Skeletal muscle cell (primary cell): ENCODE measurements around the gene TRANK1.
"Not testable (repeated sequence)": the region's sequence is repeated elsewhere in the genome, so short reads cannot be mapped to it uniquely, and the experiment has no call there.

ENCODE experiments used
- DNase-seq: peaks from one replicate; pipeline ENCODE4 v3.0.0-alpha.2; 2010; ENCODE audit warnings: low read depth
- H3K4me3 ChIP-seq: 2 replicates; pipeline ENCODE4 v1.5.1; 2011; ENCODE audit warnings: low read depth, mild to moderate bottlenecking, control low read depth, low read length, moderate library complexity

The TRANK1 gene

DNA sequence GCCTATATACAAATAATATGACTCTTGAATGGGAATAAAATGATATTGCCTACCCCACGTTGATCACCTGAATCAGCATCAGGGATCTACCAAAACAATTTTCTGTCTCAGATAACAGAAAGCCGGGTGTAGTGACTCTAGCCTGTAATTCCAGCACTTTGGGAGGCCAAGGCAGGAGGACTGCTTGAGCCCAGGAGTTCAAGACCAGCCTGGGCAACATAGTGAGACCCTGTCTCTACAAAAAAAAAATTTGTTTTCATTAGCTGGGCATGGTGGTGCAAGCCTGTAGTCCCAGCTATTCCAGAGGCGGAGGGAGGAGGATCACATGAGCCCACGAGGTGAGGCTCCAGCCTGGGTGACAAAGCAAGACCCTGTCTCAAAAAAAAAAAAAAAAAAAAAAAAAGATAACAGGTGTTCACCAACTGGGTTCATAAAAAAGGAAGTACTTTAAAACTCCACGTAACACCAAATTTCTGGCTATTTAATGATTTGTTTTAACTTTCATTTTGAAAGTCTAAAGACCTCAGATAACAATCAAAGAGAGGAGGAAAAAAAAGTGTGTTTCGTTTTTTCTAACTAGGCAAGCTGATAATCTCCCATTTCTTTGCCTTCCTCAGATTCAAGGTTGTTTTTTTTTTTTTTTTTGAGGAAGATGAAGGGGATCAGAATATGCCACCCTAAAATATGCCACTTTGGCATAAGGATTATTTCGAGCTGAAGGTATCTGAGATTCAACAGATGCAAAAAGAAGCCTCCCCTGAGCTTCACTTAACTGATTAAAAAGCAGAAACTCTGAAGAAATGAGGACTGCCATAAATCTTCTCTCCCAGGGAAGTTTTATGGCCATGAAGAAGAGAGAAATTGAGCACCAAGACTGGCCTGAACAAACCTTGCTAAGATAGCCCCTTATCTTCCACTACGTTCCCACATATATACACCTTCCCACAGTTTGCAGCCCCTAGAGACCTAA is 44.1 kb downstream of the TRANK1 start:
- H3K4me3 ChIP-seq: no peak overlapping the region
- no peak for DNase-seq

DNA sequence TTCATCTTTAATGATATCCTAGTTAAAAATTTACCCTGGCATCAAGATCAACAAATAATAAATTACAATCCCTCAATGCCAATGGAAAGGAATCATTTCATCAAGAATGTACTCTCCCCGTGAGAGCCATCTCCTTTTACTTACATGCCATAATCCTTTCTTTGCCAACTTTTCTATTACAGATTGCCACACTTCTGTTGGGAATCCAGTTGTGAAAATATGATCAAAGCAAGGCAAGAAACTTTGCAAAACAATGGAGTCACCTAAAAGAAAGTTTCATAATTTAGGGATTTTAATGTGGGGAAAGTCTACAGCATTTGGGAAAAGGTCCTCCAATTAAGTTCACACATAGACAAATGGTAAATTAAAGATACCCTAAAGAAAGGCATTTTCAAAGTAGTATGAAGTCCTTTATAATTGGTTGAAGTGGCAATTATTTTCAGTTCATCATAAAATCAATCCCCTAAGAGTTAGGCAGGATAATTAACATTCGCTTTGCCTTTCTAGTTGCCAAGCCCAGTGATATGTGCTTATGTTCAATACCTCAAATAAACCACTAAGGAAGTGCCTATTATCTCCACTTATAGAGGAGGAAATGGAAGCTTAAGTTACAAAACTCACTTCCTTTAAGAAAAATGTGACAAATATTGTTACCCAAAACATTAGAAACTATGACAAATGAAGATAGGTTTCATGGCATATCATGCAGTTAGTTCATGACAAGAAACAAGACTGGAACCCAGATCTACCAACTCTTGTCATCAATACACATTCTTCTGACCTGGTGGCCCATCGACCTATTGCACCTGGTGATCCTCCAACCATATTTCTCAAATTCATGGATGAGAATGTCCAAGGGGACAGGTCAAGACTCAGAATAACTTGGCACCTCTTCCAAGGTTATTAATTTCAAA is 49.1 kb downstream of the TRANK1 start:
- H3K4me3 ChIP-seq: no peak overlapping the region
- no peak for DNase-seq

GRCh38 chr3:36894914-36895313 is 49.9 kb downstream of the TRANK1 start:
- H3K4me3 ChIP-seq: no peak overlapping the region
- no peak for DNase-seq

GRCh38 chr3:36893826-36894225 is 51.0 kb downstream of the TRANK1 start:
- no peak overlapping the region for H3K4me3 ChIP-seq
- DNase-seq: no peak

- peak; percentile 32 for DNase-seq
- no peak overlapping the region for H3K4me3 ChIP-seq
Observed at GRCh38 chr3:36893137-36893557, 51.7 kb downstream of the TRANK1 start.

DNA sequence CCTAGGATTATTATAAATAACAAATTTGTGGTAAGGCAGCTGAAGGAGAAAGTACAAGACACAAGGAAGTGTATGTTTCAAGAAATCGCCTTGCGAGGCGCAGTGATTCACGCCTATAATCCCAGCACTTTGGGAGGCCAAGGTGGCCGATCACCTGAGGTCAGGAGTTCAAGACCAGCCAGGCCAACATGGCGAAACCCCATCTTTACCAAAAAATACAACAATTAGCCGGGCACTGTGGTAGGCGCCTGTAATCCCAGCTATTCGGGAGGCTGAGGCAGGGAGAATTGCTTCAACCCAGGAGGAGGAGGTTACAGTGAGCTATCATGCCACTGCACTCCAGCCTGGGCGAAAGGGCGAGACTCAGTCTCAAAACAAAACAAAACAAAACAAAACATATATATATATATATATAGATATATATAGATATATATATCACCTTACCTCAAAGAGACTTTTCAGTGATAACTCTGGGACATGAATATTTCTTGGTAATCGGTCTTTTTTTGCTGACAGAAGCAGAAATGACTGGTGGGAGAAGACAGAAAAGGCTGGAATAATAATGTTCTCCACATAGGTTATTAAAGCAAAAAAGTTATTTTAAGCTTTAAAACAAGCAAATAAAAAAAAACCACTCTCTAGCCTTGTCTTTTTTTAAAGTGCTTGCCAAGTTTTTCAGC is 52.3 kb downstream of the TRANK1 start:
- no peak for DNase-seq
- no peak overlapping the region for H3K4me3 ChIP-seq

DNA sequence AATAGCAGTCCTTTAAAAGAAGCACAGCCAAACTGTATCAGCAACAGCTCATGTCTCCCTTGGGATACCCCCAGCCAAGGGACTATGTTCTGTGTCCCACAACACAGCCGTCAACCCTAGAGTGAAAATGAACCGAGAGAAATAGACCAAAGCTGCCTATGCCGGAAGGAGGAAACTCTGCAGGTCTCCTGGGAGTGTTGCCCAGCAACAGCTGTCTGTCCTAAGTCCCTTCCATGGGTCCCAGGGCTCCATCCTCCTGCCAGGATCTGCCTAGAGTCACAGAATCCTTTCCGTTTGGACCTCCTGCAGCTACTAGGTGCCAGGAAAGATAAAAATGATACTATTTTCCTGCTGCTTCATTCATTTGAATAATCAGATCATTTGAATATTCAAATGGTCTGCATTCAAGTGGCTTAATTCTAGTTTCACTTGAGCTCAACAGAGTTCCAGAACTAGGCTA is 53.1 kb downstream of the TRANK1 start:
- no peak for DNase-seq
- no peak overlapping the region for H3K4me3 ChIP-seq

- H3K4me3 ChIP-seq, DNase-seq: not testable (repeated sequence)
Observed at GRCh38 chr3:36891097-36891496, 53.8 kb downstream of the TRANK1 start.

DNA sequence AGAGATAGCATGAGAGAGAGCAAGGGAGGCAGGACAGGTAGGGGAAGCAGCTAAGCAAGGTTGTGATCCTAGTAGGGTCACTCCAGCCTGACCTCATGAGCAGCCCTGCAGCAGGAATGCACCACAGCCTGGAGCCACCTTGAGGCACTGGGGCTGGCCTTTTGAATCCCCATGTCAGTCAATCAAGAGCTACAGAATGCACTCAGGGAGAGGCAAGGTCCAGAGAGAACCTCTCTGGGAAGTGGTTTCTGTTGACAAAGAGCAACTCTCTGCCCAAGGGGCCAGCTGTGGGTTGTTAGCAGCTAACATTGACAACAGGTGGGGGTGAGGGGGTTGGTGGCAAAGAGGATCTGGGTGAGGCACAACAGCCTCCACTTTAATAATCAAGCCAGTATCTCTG is 54.6 kb downstream of the TRANK1 start:
- no peak overlapping the region for H3K4me3 ChIP-seq
- DNase-seq: no peak

GRCh38 chr3:36881735-36882134 is 63.1 kb downstream of the TRANK1 start:
- no peak overlapping the region for H3K4me3 ChIP-seq
- DNase-seq: no peak

- H3K4me3 ChIP-seq, DNase-seq: not testable (repeated sequence)
Observed at GRCh38 chr3:36879842-36880241, 65.0 kb downstream of the TRANK1 start.

- H3K4me3 ChIP-seq: no peak overlapping the region
- DNase-seq: no peak
Observed at GRCh38 chr3:36877930-36878685, 66.7 kb downstream of the TRANK1 start.

DNA sequence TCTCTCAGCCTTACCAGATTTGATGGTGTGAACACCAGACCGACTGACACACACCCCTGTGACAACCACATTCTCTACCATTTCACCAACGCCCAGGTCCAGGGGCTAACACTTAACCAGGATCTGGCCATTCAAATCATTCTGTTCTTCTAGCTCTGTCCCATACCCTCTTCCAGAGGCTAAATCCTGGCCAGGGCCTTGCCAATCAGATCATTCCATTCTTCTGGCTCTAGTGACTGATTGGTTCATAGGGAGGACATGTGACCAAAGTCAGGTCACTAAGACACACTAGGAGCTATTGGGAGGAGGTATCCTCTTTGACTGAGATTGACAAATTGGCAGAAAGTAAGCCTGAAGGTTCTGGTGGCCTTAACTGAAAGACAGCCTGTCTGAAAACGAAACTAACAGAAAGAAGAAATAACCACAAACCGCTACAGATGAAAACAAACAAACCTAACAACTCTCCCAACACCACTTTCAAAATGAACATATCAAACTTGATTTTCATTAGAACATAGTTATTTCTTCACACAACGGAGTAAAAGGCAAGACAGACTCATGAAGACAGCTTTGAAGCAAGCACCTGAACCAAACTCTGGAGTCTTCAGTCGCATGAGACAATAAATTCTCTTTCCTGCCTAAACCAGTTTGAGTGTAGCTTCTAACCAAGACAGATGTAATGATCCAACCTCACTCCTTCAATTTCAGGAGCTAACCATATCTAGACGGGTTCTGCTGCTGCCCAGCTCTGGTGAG is 68.5 kb downstream of the TRANK1 start:
- DNase-seq: no peak
- no peak overlapping the region for H3K4me3 ChIP-seq

DNA sequence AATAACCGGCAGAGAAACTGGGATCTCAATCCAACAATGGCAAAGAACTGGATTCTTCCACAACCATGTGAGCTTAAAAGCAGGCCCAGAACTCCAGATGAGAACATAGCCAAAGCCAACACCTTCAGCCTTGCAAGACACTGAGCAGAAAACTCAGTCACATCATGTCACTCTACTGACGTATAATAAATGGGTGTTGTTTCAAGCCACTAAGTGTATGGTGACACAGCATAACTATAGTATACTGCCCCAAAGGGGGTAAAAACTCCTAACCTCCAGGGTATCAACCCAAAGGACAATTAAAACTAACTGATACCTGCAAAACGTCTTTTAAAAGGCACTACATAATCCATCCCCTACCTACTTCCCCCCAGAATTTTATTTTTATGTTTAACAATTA is 69.5 kb downstream of the TRANK1 start:
- no peak for DNase-seq
- H3K4me3 ChIP-seq: no peak overlapping the region

DNA sequence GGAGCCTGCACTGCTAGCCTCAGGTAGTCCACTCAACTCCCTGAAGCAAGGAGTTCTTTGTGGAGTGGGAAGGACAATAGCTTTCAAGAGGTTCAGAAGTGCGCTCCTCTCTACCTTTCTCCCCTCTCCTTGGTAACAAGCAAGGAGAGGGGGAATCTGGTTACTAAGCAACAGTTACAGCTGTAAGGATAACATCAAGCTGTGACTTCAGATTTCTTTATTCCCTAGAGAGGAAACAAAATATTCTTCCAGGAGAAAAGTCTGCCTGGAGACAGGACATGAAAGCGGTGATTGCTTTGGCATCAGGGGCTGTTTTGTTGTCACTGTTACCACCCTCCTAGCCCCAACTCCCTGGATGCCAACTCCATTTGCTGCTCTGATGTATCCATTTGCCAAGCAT is 70.4 kb downstream of the TRANK1 start:
- H3K4me3 ChIP-seq: no peak overlapping the region
- no peak for DNase-seq

DNA sequence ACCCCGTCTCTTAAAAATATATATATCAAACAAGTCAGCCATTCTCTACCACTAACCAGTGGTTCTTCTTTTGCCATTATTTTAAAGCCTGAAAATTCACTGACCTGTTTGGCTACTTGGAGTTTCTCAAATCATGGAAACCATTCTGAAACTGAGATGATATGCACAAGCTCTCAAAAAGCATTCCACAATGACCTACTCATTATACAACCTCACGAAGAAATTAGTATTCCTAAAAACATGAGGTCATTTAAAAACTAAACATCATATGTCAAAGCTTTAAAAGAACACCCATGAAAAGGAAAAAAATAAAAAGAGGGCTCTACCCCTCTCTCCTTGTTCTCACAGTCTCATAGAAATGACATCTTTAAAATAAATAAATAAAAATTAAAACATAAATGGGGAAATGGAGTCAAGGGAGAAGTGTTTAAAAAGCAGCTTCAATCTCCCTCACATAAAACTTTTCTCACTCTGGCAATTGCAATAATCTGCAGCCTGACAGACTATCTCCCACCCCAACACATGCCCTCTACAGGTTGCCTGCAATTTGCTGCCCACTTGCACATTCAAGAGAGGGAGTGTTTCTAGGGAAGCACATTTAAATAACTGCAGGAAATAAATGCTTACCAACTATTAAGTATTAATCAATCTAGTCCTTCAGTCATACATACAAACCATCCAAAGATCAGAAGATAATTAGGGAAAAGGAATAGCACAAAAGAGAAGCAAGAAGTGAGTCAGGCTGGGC is 73.3 kb downstream of the TRANK1 start:
- H3K4me3 ChIP-seq: no peak overlapping the region
- DNase-seq: no peak

GRCh38 chr3:36868614-36869436 is 76.0 kb downstream of the TRANK1 start:
- no peak overlapping the region for H3K4me3 ChIP-seq
- DNase-seq: peak; percentile 11
